GM19372 (cell line): Measurements from ENCODE around the gene MEIOSIN.

Experiments used
- ATAC-seq: cut with Tn5 transposase; IDR thresholded peaks from one replicate; pipeline ENCODE4 v1.9.1; 2021; ENCODE audit warnings: mild to moderate bottlenecking, low read depth, moderate library complexity; ENCODE audit not compliant: unreplicated experiment

Gene MEIOSIN

GRCh38 chr19:45778010-45778661 lies 44.9 kb downstream of the MEIOSIN start:
- ATAC-seq, result no peak

GRCh38 chr19:45779231-45780145 lies 46.2 kb downstream of the MEIOSIN start:
- ATAC-seq, result peak; percentile 78

- ATAC-seq, result no peak
Observed at GRCh38 chr19:45780146-45780447, 46.9 kb downstream of the MEIOSIN start.

GRCh38 chr19:45780448-45781213 lies 47.4 kb downstream of the MEIOSIN start:
- no peak for ATAC-seq

GRCh38 chr19:45781214-45782161 lies 48.2 kb downstream of the MEIOSIN start:
- no peak for ATAC-seq

GRCh38 chr19:45782162-45782691 lies 49.0 kb downstream of the MEIOSIN start, which contains the start of gene DMPK:
DMPK (minus strand) TSS chr19:45782490; CDS start chr19:45782352, 138 bp downstream.
- ATAC-seq, result no peak

GRCh38 chr19:45782820-45783785 lies 49.9 kb downstream of the MEIOSIN start:
- ATAC-seq, result no peak

- no peak for ATAC-seq
Observed at GRCh38 chr19:45784096-45784495, 50.9 kb downstream of the MEIOSIN start.

GRCh38 chr19:45785097-45785496 lies 51.9 kb downstream of the MEIOSIN start:
- no peak for ATAC-seq

- ATAC-seq, result no peak
Observed at GRCh38 chr19:45785781-45786532, 52.7 kb downstream of the MEIOSIN start.

- ATAC-seq, result no peak
Observed at GRCh38 chr19:45786533-45786894, 53.3 kb downstream of the MEIOSIN start.

- no peak for ATAC-seq
Observed at GRCh38 chr19:45789035-45789786, 56.0 kb downstream of the MEIOSIN start.

GRCh38 chr19:45790942-45791341 lies 57.7 kb downstream of the MEIOSIN start:
- ATAC-seq, result no peak

- ATAC-seq, result peak; percentile 17
Observed at GRCh38 chr19:45791744-45792469, 58.7 kb downstream of the MEIOSIN start.

GRCh38 chr19:45792470-45793177 lies 59.4 kb downstream of the MEIOSIN start, which contains the start of gene DMWD:
DMWD (minus strand) TSS chr19:45792845; CDS start chr19:45792756, 89 bp downstream.
- ATAC-seq, result peak; percentile 94

- ATAC-seq, result no peak
Observed at GRCh38 chr19:45793178-45793564, 59.9 kb downstream of the MEIOSIN start.
